HCT116 (cell line): Measurements from ENCODE around the gene CALD1. TPM values are rescaled to one million over a fixed set of nuclear protein-coding genes. Genes with fewer than 3 reads are reported as not detected.

Source experiments
- ATAC-seq: fragments of 200-7000 bp; cut with Tn5 transposase; 2 replicates; pipeline ENCODE4 v1.9.1; 2020; ENCODE audit warnings: mild to moderate bottlenecking, moderate library complexity
- BruUV-seq: library from RNA; stranded (reverse); fragments of 400-500 nt; replicated peaks from 2 replicates; lab custom pipeline; 2021; lab: Mats Ljungman, UMichigan
- CTCF ChIA-PET: fragments of 300-600 bp; sonication (Branson Sonifier 250); formaldehyde crosslinking; loops from one replicate; lab custom pipeline; 2021; ENCODE audit warnings: antibody characterized with exemption; lab: Charles Lee
- POLR2A ChIA-PET: fragments of 300-600, 350-600 bp; sonication (Branson Sonifier 250); formaldehyde crosslinking; loops from one replicate; lab custom pipeline; 2021; ENCODE audit warnings: antibody characterized with exemption; lab: Charles Lee
- RAD21 ChIA-PET, 2 experiments: fragments of 300-600 bp; sonication (Branson Sonifier 250); formaldehyde crosslinking; loops; one replicate each; lab custom pipeline; 2023; ENCODE audit warnings: low total read pairs in 2 of 2; ENCODE audit not compliant: uncharacterized antibody in 2 of 2, unreplicated experiment in 2 of 2, low non-redundant PET in 1 of 2; lab: Charles Lee
- DNase-seq: peaks from one replicate; pipeline ENCODE4 v3.0.0-alpha.2; 2010; ENCODE audit warnings: low read depth, low spot score
- H2AFZ ChIP-seq: fragments of 200-600 bp; shearing (Covaris generic), sonication (generic); 2 replicates; pipeline ENCODE4 v1.6.1; 2017; ENCODE audit warnings: low read depth, mixed run types, mixed read lengths, antibody characterized with exemption, low read length; ENCODE audit not compliant: poor library complexity, severe bottlenecking
- H3K27ac ChIP-seq: 2 replicates; pipeline ENCODE4 v1.5.1; 2012; ENCODE audit warnings: low read depth, low read length
- H3K27me3 ChIP-seq: fragments of 200-600 bp; sonication (generic); 2 replicates; pipeline ENCODE4 v1.6.1; 2016; ENCODE audit warnings: mixed run types, low read length, mixed read lengths; ENCODE audit not compliant: insufficient read depth
- H3K36me3 ChIP-seq, 2 experiments: fragments of 200-500 bp in 1 of 2; fragments of 200-600 bp in 1 of 2; sonication (Bioruptor generic) in 1 of 2; sonication (generic) in 1 of 2; 2 replicates each; pipeline versions ENCODE4 v1.5.1 to v1.6.1; 2014 to 2016; ENCODE audit warnings: low read length in 2 of 2, inconsistent platforms in 1 of 2, mixed read lengths in 1 of 2, mixed run types in 1 of 2; ENCODE audit not compliant: insufficient read depth in 2 of 2, control insufficient read depth in 1 of 2
- H3K4me1 ChIP-seq, 2 experiments: fragments of 200-600 bp in 1 of 2; sonication (generic) in 1 of 2; 2 replicates each; pipeline versions ENCODE4 v1.5.1 to v1.6.1; 2012 to 2017; ENCODE audit warnings: low read length in 2 of 2, inconsistent platforms in 1 of 2, mild to moderate bottlenecking in 1 of 2, mixed read lengths in 1 of 2, mixed run types in 1 of 2, moderate library complexity in 1 of 2; ENCODE audit not compliant: insufficient read depth in 2 of 2, control insufficient read depth in 1 of 2
- H3K4me2 ChIP-seq: fragments of 200-600 bp; sonication (generic); 2 replicates; pipeline ENCODE4 v1.6.1; 2017; ENCODE audit warnings: mixed run types, low read length, mixed read lengths
- H3K4me3 ChIP-seq, 2 experiments: fragments of 200-600 bp in 1 of 2; sonication (generic) in 1 of 2; replicated peaks in 1 of 2; 2 replicates each; pipeline ENCODE4 v1.5.1; 2011 to 2016; ENCODE audit warnings: low read length in 2 of 2, control low read depth in 1 of 2, low read depth in 1 of 2, mild to moderate bottlenecking in 1 of 2, mixed read lengths in 1 of 2, mixed run types in 1 of 2
- H3K79me2 ChIP-seq: fragments of 200-600 bp; sonication (generic); 2 replicates; pipeline ENCODE4 v1.6.1; 2017; ENCODE audit warnings: mild to moderate bottlenecking, mixed run types, low read length, moderate library complexity, mixed read lengths; ENCODE audit not compliant: insufficient read depth
- H3K9ac ChIP-seq: fragments of 200-600 bp; sonication (generic); 2 replicates; pipeline ENCODE4 v1.6.1; 2016; ENCODE audit warnings: low read length, mixed read lengths
- H3K9me2 ChIP-seq: fragments of 200-600 bp; sonication (generic), shearing (Covaris generic); 2 replicates; pipeline ENCODE4 v1.6.1; 2017; ENCODE audit warnings: mixed run types, mild to moderate bottlenecking, moderate library complexity; ENCODE audit not compliant: insufficient read depth
- H3K9me3 ChIP-seq, 2 experiments: fragments of 200-500 bp in 1 of 2; fragments of 200-600 bp in 1 of 2; sonication (Bioruptor generic) in 1 of 2; sonication (generic) in 1 of 2; 2 replicates each; pipeline ENCODE4 v1.6.1; 2014 to 2017; ENCODE audit warnings: low read length in 2 of 2, mixed read lengths in 2 of 2, inconsistent platforms in 1 of 2, low read depth in 1 of 2, mild to moderate bottlenecking in 1 of 2, mixed run types in 1 of 2, moderate library complexity in 1 of 2; ENCODE audit not compliant: control insufficient read depth in 1 of 2, insufficient read depth in 1 of 2
- H4K20me1 ChIP-seq: fragments of 200-600 bp; sonication (generic), shearing (Covaris generic); 2 replicates; pipeline ENCODE4 v1.6.1; 2017; ENCODE audit warnings: mixed run types, mild to moderate bottlenecking, moderate library complexity; ENCODE audit not compliant: insufficient read depth
- ATF3 ChIP-seq: IDR thresholded peaks from 2 replicates; pipeline ENCODE4 v1.6.1; 2012
- CBX3 ChIP-seq: IDR thresholded peaks from 2 replicates; pipeline ENCODE4 v1.6.1; 2012; ENCODE audit warnings: low read depth
- CEBPB ChIP-seq: IDR thresholded peaks from 2 replicates; pipeline ENCODE4 v1.6.1; 2012; ENCODE audit warnings: low read depth
- EGR1 ChIP-seq: IDR thresholded peaks from 2 replicates; pipeline ENCODE4 v1.6.1; 2012; ENCODE audit warnings: low read depth
- ELF1 ChIP-seq: IDR thresholded peaks from 2 replicates; pipeline ENCODE4 v1.6.1; 2012; ENCODE audit warnings: low read depth, borderline replicate concordance
- EZH2 ChIP-seq: fragments of 200-600 bp; sonication (generic); IDR thresholded peaks from 2 replicates; pipeline ENCODE4 v1.6.1; 2017; ENCODE audit warnings: antibody characterized with exemption, mixed run types
- EZH2phosphoT487 ChIP-seq: fragments of 200-600 bp; IDR thresholded peaks from 2 replicates; pipeline ENCODE4 v1.6.1; 2018; ENCODE audit warnings: antibody characterized with exemption, borderline replicate concordance
- MAX ChIP-seq: IDR thresholded peaks from 2 replicates; pipeline ENCODE4 v1.6.1; 2012
- POLR2A ChIP-seq: IDR thresholded peaks from 2 replicates; pipeline ENCODE4 v1.7.0; 2011; ENCODE audit warnings: borderline replicate concordance; ENCODE audit not compliant: insufficient read depth, insufficient read length; ENCODE audit errors: extremely low read depth
- POLR2AphosphoS5 ChIP-seq: IDR thresholded peaks from 2 replicates; pipeline ENCODE4 v1.6.1; 2011; ENCODE audit warnings: mild to moderate bottlenecking, low read depth, low read length, moderate library complexity
- RAD21 ChIP-seq: IDR thresholded peaks from 2 replicates; pipeline ENCODE4 v1.6.1; 2012; ENCODE audit warnings: low read depth, mild to moderate bottlenecking
- SIN3A ChIP-seq: IDR thresholded peaks from 2 replicates; pipeline ENCODE4 v1.6.1; 2012; ENCODE audit warnings: low read depth
- SP1 ChIP-seq: IDR thresholded peaks from 2 replicates; pipeline ENCODE4 v1.6.1; 2012; ENCODE audit warnings: low read depth
- SRF ChIP-seq: IDR thresholded peaks from 2 replicates; pipeline ENCODE4 v1.6.1; 2012; ENCODE audit warnings: low read depth
- TCF7L2 ChIP-seq: IDR thresholded peaks from 2 replicates; pipeline ENCODE4 v1.7.0; 2011; ENCODE audit warnings: borderline replicate concordance, inconsistent platforms; ENCODE audit not compliant: insufficient read depth, insufficient read length; ENCODE audit errors: extremely low read depth
- intact Hi-C: fragments of 100-400 bp; cut with micrococcal nuclease; formaldehyde crosslinking; loops from 2 replicates; pipeline ENCODE4 v1.10.0; 2022
- total RNA-seq: library from RNA; stranded (reverse); gene quantifications from one replicate; pipeline ENCODE4 v1.2.1, GENCODE V29; 2021; ENCODE audit not compliant: unreplicated experiment

The CALD1 gene
- total RNA-seq, 1 experiment from 2014 or later = 66.8 TPM

- no peak for ATAC-seq
- Histone ChIP-seq H3K79me2 (no peaks in the 10 kb centered on the region), H3K27me3 (no peaks in the 10 kb centered on the region), H3K4me1 (no peaks in the 10 kb centered on the region), H3K9me3 (no peaks in the 10 kb centered on the region), H3K4me3 (no peak overlapping the region), H4K20me1 (no peaks in the 10 kb centered on the region), H3K9me2 (no peaks in the 10 kb centered on the region; the same call in 1 of the 2 replicates), H3K9ac (no peak overlapping the region), H2AFZ (no peak overlapping the region), H3K27ac (no peak overlapping the region), H3K36me3 (no peaks in the 10 kb centered on the region), H3K4me2 (no peak overlapping the region)
- no peak for TF ChIP-seq ATF3
- no peak for TF ChIP-seq SRF
- no peak for TF ChIP-seq POLR2A
- no peak for TF ChIP-seq EZH2
- no peak for TF ChIP-seq CBX3
- TF ChIP-seq CEBPB = no peak
- no peak for TF ChIP-seq SIN3A
- TF ChIP-seq POLR2AphosphoS5 = no peak
- TF ChIP-seq SP1 = no peak
- no peak for TF ChIP-seq EGR1
- TF ChIP-seq ELF1 = no peak
- ChIA-PET POLR2A (no interaction called here), CTCF (interaction anchor here (0.6 kb wide), 1 partner anchor 8 kb away, joined by 3 read pairs; no protein-coding TSS in a partner anchor), RAD21 (no interaction called here)
- BruUV-seq = no TSS peak
- DNase-seq = no peak
- intact Hi-C loops = loop anchor here (10.0 kb wide), 1 partner anchor 196 kb away; no protein-coding TSS in a partner anchor
Measured at GRCh38 chr7:134758981-134759380, 20.5 kb upstream of the CALD1 start.

DNA sequence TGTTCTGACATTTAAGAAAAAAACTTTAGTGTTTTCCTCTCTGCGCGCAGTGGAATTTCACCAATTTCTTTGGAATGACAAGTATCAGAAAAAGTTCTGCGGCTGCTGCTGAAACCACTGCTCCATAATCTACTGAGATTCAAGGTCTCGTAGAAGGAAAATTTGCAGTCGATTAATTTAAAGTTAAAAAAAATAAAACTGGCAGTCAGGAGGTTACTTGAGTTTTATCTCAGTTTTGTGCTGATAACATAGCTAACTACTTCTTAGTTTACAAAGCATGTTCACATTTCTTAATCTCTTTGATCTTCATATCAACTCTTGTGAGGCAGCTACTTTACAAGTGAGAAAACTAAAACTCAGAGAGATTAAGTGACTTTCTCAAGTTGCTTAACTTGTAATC lies 18.2 kb upstream of the CALD1 start:
- Histone ChIP-seq H3K9ac (no peak overlapping the region), H3K27me3 (no peaks in the 10 kb centered on the region), H3K9me2 (no peaks in the 10 kb centered on the region; the same call in 1 of the 2 replicates), H3K4me2 (no peak overlapping the region), H4K20me1 (no peaks in the 10 kb centered on the region), H3K4me3 (no peak overlapping the region), H3K36me3 (no peaks in the 10 kb centered on the region), H3K79me2 (no peaks in the 10 kb centered on the region), H3K4me1 (no peaks in the 10 kb centered on the region), H3K27ac (no peak overlapping the region), H3K9me3 (no peaks in the 10 kb centered on the region), H2AFZ (no peak overlapping the region)
- ATAC-seq (no peak), DNase-seq (no peak)
- BruUV-seq = no TSS peak
- TF ChIP-seq MAX = no peak
- TF ChIP-seq CBX3 = no peak
- TF ChIP-seq TCF7L2 = no peak
- no peak for TF ChIP-seq EZH2phosphoT487
- no peak for TF ChIP-seq POLR2AphosphoS5
- TF ChIP-seq RAD21 = no peak
- no peak for TF ChIP-seq SRF
- TF ChIP-seq POLR2A = no peak
- CTCF ChIA-PET = no interaction called here
- RAD21 ChIA-PET = no interaction called here
- intact Hi-C loops = no loop called here
- POLR2A ChIA-PET = no interaction called here
